ENCODE measurements around the gene SNRNP200.
A peak's percentile ranks its signal among the peaks of the same experiment; 100 is the strongest.

Gene SNRNP200

DNA sequence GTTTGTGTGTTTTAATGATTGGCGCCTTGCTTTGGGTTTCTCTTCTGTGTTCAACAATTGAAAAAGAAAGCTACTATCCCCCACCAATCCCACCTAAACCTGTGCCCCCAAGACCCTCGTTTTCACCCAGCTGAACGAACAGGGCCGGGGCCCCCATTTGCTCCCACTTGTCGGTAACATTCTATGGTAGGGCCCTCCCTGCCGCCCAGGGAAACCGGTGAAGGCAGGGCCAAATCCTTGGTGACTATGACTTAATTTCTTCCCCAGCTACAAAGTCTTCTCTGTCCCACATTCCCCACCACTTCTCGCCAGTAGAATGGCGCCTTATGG, 598 bp upstream of the SNRNP200 start:
- H3K4me1 ChIP-seq (ENCODE audit: control insufficient read depth, insufficient read depth, low read length) = peaks cover 9% of the 10 kb centered on the region; the same call in 1 of the 2 replicates
- no peaks in the 10 kb centered on the region for H3K9me3 ChIP-seq (ENCODE audit: control insufficient read depth, insufficient read depth, low read depth, low read length)
- TF ChIP-seq OSR2 (tag by site-specific recombination; IDR thresholded peaks at IDR 0.05) (peak; percentile 1; the same call in 1 of the 2 replicates), ZFP3 (tag by site-specific recombination; IDR thresholded peaks at IDR 0.05; ENCODE audit: low read depth) (no peak)
- CTCF ChIA-PET = interaction anchor here (0.7 to 1.7 kb wide), 5 partner anchors 40 to 205 kb away, joined by 3 to 4 read pairs (median 3); no protein-coding TSS in a partner anchor
- peak overlapping the region; percentile 69 for H3K27ac ChIP-seq (ENCODE audit: extremely low read depth, low read depth, low read length)
- POLR2A ChIA-PET = interaction anchor here (0.6 to 2.0 kb wide), 7 partner anchors 15 to 104 kb away, joined by 4 to 16 read pairs (median 5); partner anchors contain the start of genes CIAO1, NCAPH and TMEM127
- H3K36me3 ChIP-seq (ENCODE audit: control insufficient read depth in 2 of 2, insufficient read depth in 1 of 2, low read length in 2 of 2) = peaks cover 21 to 38% of the 10 kb centered on the region in 2 experiments
- peak overlapping the region; percentile 76 for H3K4me3 ChIP-seq (ENCODE audit: low read depth, low read length)

GRCh38 chr2:96304606-96305005, 740 bp downstream of the SNRNP200 start:
- Histone ChIP-seq H3K27ac (ENCODE audit: extremely low read depth, low read depth, low read length) (no peak overlapping the region), H3K4me1 (ENCODE audit: control insufficient read depth, insufficient read depth, low read length) (peaks cover 9% of the 10 kb centered on the region; the same call in 1 of the 2 replicates), H3K9me3 (ENCODE audit: control insufficient read depth, insufficient read depth, low read depth, low read length) (no peaks in the 10 kb centered on the region), H3K4me3 (ENCODE audit: low read depth, low read length) (peak overlapping the region; percentile 76), H3K36me3 (ENCODE audit: control insufficient read depth in 2 of 2, insufficient read depth in 1 of 2, low read length in 2 of 2) (peaks cover 34 to 50% of the 10 kb centered on the region in 2 experiments)
- TF ChIP-seq ZNF76 (tag by site-specific recombination; IDR thresholded peaks at IDR 0.05; ENCODE audit: borderline replicate concordance, low read depth) = no peak
- TF ChIP-seq ZNF585B (tag by site-specific recombination; IDR thresholded peaks at IDR 0.05) = no peak
- no peak for TF ChIP-seq YY2 (tag by site-specific recombination; IDR thresholded peaks at IDR 0.05)
- TF ChIP-seq ZNF266 (tag by site-specific recombination; IDR thresholded peaks at IDR 0.05; ENCODE audit: low read depth) = no peak
- TF ChIP-seq, protein P1, sequence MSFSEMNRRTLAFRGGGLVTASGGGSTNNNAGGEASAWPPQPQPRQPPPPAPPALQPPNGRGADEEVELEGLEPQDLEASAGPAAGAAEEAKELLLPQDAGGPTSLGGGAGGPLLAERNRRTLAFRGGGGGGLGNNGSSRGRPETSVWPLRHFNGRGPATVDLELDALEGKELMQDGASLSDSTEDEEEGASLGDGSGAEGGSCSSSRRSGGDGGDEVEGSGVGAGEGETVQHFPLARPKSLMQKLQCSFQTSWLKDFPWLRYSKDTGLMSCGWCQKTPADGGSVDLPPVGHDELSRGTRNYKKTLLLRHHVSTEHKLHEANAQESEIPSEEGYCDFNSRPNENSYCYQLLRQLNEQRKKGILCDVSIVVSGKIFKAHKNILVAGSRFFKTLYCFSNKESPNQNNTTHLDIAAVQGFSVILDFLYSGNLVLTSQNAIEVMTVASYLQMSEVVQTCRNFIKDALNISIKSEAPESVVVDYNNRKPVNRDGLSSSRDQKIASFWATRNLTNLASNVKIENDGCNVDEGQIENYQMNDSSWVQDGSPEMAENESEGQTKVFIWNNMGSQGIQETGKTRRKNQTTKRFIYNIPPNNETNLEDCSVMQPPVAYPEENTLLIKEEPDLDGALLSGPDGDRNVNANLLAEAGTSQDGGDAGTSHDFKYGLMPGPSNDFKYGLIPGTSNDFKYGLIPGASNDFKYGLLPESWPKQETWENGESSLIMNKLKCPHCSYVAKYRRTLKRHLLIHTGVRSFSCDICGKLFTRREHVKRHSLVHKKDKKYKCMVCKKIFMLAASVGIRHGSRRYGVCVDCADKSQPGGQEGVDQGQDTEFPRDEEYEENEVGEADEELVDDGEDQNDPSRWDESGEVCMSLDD (tag by site-specific recombination; IDR thresholded peaks at IDR 0.05) = no peak
- no peak for TF ChIP-seq ZNF548 (tag by site-specific recombination; IDR thresholded peaks at IDR 0.05)
- TF ChIP-seq ZNF37A (tag by site-specific recombination; IDR thresholded peaks at IDR 0.05) = no peak
- no peak for TF ChIP-seq ZBTB8A (tag by site-specific recombination; IDR thresholded peaks at IDR 0.05)
- ChIA-PET CTCF (interaction anchor here (0.6 to 1.7 kb wide), 3 partner anchors 29 to 203 kb away, joined by 3 to 4 read pairs (median 4); no protein-coding TSS in a partner anchor), POLR2A (interaction anchor here (0.5 to 2.0 kb wide), 6 partner anchors 31 to 122 kb away, joined by 3 to 16 read pairs (median 4); partner anchors contain the start of genes CIAO1, NCAPH and TMEM127)

DNA sequence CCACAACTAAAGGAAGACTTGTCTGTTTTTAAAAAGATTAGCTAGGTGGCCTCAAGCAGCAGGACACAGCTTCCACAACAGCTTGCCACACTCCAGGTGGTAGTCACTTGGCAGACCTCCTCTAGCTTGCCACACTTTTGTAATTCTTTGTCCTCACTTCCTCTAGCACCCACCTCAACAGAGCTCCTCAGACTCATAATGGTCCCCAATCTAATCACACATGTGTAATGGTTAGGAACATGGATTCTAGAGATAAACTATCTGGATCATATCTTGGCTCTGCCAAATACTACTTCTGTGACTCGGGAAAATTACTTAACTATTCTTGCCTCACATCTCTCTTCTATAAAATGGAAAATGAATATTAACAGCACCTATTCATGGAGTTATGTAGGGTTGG, 3.5 kb downstream of the SNRNP200 start:
- POLR2A ChIA-PET = interaction anchor here (0.5 kb wide), 1 partner anchor 1711 kb away, joined by 5 read pairs; no protein-coding TSS in a partner anchor
- Histone ChIP-seq H3K36me3 (ENCODE audit: control insufficient read depth in 2 of 2, insufficient read depth in 1 of 2, low read length in 2 of 2) (peaks cover 59 to 77% of the 10 kb centered on the region in 2 experiments), H3K27ac (ENCODE audit: extremely low read depth, low read depth, low read length) (no peak overlapping the region), H3K4me1 (ENCODE audit: control insufficient read depth, insufficient read depth, low read length) (0 out of 2 replicates have a peak, but pooled peaks cover 2% of the 10 kb centered on the region), H3K4me3 (ENCODE audit: low read depth, low read length) (no peak overlapping the region), H3K9me3 (ENCODE audit: control insufficient read depth, insufficient read depth, low read depth, low read length) (no peaks in the 10 kb centered on the region)
- CTCF ChIA-PET = interaction anchor here (0.7 kb wide), 1 partner anchor 33 kb away, joined by 4 read pairs; no protein-coding TSS in a partner anchor
- TF ChIP-seq MYNN (tag by site-specific recombination; IDR thresholded peaks at IDR 0.05; ENCODE audit: borderline replicate concordance) = no peak
- no peak for TF ChIP-seq ZNF623 (tag by site-specific recombination; IDR thresholded peaks at IDR 0.05)

- Histone ChIP-seq H3K36me3 (ENCODE audit: control insufficient read depth in 2 of 2, insufficient read depth in 1 of 2, low read length in 2 of 2) (peaks cover 96 to 98% of the 10 kb centered on the region in 2 experiments), H3K4me3 (ENCODE audit: low read depth, low read length) (no peak overlapping the region), H3K27ac (ENCODE audit: extremely low read depth, low read depth, low read length) (no peak overlapping the region), H3K4me1 (ENCODE audit: control insufficient read depth, insufficient read depth, low read length) (no peaks in the 10 kb centered on the region), H3K9me3 (ENCODE audit: control insufficient read depth, insufficient read depth, low read depth, low read length) (no peaks in the 10 kb centered on the region)
- POLR2A ChIA-PET = no interaction called here
- CTCF ChIA-PET = interaction anchor here (0.6 kb wide), 1 partner anchor 81 kb away, joined by 6 read pairs; no protein-coding TSS in a partner anchor
- TF ChIP-seq, protein P2, sequence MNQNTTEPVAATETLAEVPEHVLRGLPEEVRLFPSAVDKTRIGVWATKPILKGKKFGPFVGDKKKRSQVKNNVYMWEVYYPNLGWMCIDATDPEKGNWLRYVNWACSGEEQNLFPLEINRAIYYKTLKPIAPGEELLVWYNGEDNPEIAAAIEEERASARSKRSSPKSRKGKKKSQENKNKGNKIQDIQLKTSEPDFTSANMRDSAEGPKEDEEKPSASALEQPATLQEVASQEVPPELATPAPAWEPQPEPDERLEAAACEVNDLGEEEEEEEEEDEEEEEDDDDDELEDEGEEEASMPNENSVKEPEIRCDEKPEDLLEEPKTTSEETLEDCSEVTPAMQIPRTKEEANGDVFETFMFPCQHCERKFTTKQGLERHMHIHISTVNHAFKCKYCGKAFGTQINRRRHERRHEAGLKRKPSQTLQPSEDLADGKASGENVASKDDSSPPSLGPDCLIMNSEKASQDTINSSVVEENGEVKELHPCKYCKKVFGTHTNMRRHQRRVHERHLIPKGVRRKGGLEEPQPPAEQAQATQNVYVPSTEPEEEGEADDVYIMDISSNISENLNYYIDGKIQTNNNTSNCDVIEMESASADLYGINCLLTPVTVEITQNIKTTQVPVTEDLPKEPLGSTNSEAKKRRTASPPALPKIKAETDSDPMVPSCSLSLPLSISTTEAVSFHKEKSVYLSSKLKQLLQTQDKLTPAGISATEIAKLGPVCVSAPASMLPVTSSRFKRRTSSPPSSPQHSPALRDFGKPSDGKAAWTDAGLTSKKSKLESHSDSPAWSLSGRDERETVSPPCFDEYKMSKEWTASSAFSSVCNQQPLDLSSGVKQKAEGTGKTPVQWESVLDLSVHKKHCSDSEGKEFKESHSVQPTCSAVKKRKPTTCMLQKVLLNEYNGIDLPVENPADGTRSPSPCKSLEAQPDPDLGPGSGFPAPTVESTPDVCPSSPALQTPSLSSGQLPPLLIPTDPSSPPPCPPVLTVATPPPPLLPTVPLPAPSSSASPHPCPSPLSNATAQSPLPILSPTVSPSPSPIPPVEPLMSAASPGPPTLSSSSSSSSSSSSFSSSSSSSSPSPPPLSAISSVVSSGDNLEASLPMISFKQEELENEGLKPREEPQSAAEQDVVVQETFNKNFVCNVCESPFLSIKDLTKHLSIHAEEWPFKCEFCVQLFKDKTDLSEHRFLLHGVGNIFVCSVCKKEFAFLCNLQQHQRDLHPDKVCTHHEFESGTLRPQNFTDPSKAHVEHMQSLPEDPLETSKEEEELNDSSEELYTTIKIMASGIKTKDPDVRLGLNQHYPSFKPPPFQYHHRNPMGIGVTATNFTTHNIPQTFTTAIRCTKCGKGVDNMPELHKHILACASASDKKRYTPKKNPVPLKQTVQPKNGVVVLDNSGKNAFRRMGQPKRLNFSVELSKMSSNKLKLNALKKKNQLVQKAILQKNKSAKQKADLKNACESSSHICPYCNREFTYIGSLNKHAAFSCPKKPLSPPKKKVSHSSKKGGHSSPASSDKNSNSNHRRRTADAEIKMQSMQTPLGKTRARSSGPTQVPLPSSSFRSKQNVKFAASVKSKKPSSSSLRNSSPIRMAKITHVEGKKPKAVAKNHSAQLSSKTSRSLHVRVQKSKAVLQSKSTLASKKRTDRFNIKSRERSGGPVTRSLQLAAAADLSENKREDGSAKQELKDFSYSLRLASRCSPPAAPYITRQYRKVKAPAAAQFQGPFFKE (tag by site-specific recombination; IDR thresholded peaks at IDR 0.05; ENCODE audit: borderline replicate concordance) = no peak
- TF ChIP-seq OSR2 (tag by site-specific recombination; IDR thresholded peaks at IDR 0.05) = no peak
- no peak for TF ChIP-seq ZNF133 (tag by site-specific recombination; IDR thresholded peaks at IDR 0.05)
- TF ChIP-seq, protein P3, sequence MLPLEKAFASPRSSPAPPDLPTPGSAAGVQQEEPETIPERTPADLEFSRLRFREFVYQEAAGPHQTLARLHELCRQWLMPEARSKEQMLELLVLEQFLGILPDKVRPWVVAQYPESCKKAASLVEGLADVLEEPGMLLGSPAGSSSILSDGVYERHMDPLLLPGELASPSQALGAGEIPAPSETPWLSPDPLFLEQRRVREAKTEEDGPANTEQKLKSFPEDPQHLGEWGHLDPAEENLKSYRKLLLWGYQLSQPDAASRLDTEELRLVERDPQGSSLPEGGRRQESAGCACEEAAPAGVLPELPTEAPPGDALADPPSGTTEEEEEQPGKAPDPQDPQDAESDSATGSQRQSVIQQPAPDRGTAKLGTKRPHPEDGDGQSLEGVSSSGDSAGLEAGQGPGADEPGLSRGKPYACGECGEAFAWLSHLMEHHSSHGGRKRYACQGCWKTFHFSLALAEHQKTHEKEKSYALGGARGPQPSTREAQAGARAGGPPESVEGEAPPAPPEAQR (tag by site-specific recombination; IDR thresholded peaks at IDR 0.05) = no peak
- TF ChIP-seq ZNF274 (IDR thresholded peaks at IDR 0.05; ENCODE audit: low read length) = no peak
- no peak for TF ChIP-seq ZNF274 (tag by site-specific recombination; IDR thresholded peaks at IDR 0.05; ENCODE audit: borderline replicate concordance)
- no peak for TF ChIP-seq ZNF174 (tag by site-specific recombination; IDR thresholded peaks at IDR 0.05)
Measured at GRCh38 chr2:96296925-96297324, 8.4 kb downstream of the SNRNP200 start.
